GM18858 (cell line): Measurements from ENCODE around the gene DCAF7.

Experiments
- ATAC-seq: cut with Tn5 transposase; IDR thresholded peaks from one replicate; pipeline ENCODE4 v1.9.1; 2021; ENCODE audit not compliant: unreplicated experiment

The DCAF7 gene

GRCh38 chr17:63549946-63550816, at the start of gene DCAF7:
Gene DCAF7 (plus strand): TSS chr17:63550477. CDS start chr17:63550678, 201 bp downstream.
- ATAC-seq: peak; percentile 81

GRCh38 chr17:63500543-63501390, 49.5 kb upstream of the DCAF7 start:
- no peak for ATAC-seq

- no peak for ATAC-seq
Observed at GRCh38 chr17:63503341-63503705, 47.0 kb upstream of the DCAF7 start.

GRCh38 chr17:63504261-63504660, 46.0 kb upstream of the DCAF7 start:
- ATAC-seq: no peak

GRCh38 chr17:63505341-63505740, 44.9 kb upstream of the DCAF7 start:
- ATAC-seq: no peak

GRCh38 chr17:63506627-63507026, 43.6 kb upstream of the DCAF7 start:
- ATAC-seq: no peak

- no peak for ATAC-seq
Observed at GRCh38 chr17:63511331-63511730, 38.9 kb upstream of the DCAF7 start.

GRCh38 chr17:63512388-63512787, 37.9 kb upstream of the DCAF7 start:
- no peak for ATAC-seq

GRCh38 chr17:63512896-63513644, 37.2 kb upstream of the DCAF7 start:
- ATAC-seq: no peak

- ATAC-seq: no peak
Observed at GRCh38 chr17:63514477-63514876, 35.8 kb upstream of the DCAF7 start.

GRCh38 chr17:63514974-63515373, 35.3 kb upstream of the DCAF7 start:
- ATAC-seq: no peak

GRCh38 chr17:63515426-63515825, 34.9 kb upstream of the DCAF7 start:
- no peak for ATAC-seq

- no peak for ATAC-seq
Observed at GRCh38 chr17:63516910-63517824, 33.1 kb upstream of the DCAF7 start.

- ATAC-seq: no peak
Observed at GRCh38 chr17:63517825-63518534, 32.3 kb upstream of the DCAF7 start.

GRCh38 chr17:63519116-63519881, 31.0 kb upstream of the DCAF7 start:
- no peak for ATAC-seq

GRCh38 chr17:63519972-63520882, 30.1 kb upstream of the DCAF7 start:
- ATAC-seq: no peak

GRCh38 chr17:63523253-63523855, 26.9 kb upstream of the DCAF7 start, which contains the start of gene KCNH6:
Gene KCNH6 (plus strand): TSS chr17:63523358. CDS start chr17:63523414, 56 bp downstream.
- no peak for ATAC-seq
